Measurements from ENCODE around the gene B3GNT9.

B3GNT9 gene

DNA sequence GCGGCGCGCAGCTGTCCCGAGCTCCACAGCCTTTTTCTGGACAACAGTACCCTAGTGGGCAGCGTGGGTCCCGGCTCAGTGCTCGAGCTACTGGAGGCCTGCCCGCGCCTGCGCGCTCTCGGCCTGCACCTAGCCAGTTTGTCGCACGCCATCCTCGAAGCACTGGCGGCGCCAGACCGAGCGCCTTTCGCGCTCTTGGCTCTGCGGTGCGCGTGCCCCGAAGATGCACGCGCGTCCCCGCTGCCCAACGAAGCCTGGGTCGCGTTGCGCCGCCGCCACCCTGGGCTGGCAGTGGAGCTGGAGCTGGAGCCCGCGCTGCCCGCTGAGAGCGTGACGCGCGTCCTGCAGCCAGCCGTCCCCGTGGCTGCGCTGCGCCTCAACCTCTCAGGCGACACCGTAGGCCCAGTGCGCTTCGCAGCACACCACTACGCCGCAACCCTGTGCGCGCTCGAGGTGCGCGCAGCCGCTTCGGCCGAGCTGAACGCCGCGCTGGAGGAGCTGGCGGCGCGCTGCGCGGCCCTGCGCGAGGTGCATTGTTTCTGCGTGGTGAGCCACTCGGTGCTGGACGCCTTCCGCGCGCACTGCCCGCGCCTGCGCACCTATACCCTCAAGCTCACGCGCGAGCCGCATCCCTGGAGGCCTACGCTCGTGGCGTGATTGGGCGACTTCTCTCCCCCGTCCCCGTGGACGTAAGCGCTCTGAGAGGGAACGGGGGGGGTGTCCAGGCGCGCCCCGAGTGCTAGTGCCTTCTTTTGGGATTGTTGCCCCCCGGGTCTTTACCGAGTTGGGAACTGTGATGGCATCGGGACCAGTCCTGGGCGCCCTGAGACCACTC, 12.6 kb upstream of the B3GNT9 start:
- Histone ChIP-seq H3K4me1 (ENCODE audit: control insufficient read depth, insufficient read depth, low read length) (peaks cover 34% of the 10 kb centered on the region), H3K27me3 (ENCODE audit: control insufficient read depth, insufficient read depth, low read length) (peaks cover 18% of the 10 kb centered on the region), H3K9me3 (ENCODE audit: control insufficient read depth, low read length) (no peaks in the 10 kb centered on the region), H3K36me3 (ENCODE audit: control insufficient read depth, insufficient read depth, low read length) (peaks cover 4% of the 10 kb centered on the region), H3K9ac (ENCODE audit: low read length) (no peak overlapping the region), H3K4me3 (ENCODE audit: low read length) (no peak overlapping the region)

DNA sequence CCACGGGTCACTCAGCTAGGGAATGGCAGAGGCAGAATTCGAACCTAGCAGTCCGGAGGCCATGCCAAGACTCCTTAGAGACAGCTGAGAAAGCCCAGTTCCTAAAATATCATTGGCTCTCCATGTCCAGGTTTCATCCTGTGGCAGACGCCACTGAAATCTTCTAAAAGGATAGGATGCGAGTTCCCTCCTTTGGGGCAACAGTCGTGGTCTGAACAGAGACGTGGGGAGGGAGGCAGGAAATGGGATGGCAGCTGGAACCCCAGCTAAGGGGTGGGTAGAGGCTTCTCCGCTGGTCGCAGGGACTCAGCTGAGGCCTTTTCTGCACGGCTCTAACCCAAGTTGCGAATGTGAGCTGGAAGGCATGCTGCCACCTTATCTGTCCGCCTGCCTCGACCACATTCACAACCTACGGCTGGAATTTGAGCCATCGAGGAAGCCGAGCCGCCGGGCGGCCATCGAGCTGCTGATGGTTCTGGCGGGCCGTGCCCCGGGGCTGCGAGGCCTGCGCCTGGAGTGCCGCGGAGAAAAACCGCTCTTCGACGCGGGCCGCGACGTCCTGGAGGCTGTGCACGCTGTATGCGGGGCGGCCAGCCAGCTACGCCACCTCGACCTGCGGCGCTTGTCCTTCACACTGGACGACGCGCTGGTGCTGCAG, 11.8 kb upstream of the B3GNT9 start:
- peaks cover 4% of the 10 kb centered on the region for H3K36me3 ChIP-seq (ENCODE audit: control insufficient read depth, insufficient read depth, low read length)
- peaks cover 18% of the 10 kb centered on the region for H3K27me3 ChIP-seq (ENCODE audit: control insufficient read depth, insufficient read depth, low read length)
- no peak overlapping the region for H3K9ac ChIP-seq (ENCODE audit: low read length)
- no peak overlapping the region for H3K4me3 ChIP-seq (ENCODE audit: low read length)
- peaks cover 39% of the 10 kb centered on the region for H3K4me1 ChIP-seq (ENCODE audit: control insufficient read depth, insufficient read depth, low read length)
- no peaks in the 10 kb centered on the region for H3K9me3 ChIP-seq (ENCODE audit: control insufficient read depth, low read length)

DNA sequence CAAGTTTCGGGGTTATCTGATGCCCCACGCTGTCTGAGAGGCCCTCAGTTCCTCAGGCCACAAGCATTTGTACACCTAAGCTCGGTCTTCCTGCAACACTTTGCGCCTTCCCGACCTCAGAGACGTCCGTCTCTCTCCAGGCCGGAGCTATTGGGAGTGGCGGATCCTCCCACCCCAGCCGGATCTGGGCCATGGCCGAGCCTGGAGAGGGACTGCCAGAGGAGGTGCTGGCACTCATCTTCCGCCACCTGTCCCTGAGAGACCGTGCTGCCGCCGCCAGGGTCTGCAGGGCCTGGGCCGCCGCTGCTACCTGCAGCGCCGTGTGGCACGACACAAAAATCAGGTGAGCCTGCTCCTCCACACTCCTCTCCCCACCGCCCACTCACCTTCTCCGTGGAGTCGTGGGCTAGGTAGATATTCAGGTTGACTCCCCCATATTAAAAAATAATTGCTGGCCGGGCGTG, 10.8 kb upstream of the B3GNT9 start:
- Histone ChIP-seq H3K9ac (ENCODE audit: low read length) (no peak overlapping the region), H3K36me3 (ENCODE audit: control insufficient read depth, insufficient read depth, low read length) (peaks cover under 1% of the 10 kb centered on the region), H3K4me3 (ENCODE audit: low read length) (no peak overlapping the region), H3K9me3 (ENCODE audit: control insufficient read depth, low read length) (no peaks in the 10 kb centered on the region), H3K4me1 (ENCODE audit: control insufficient read depth, insufficient read depth, low read length) (peaks cover 49% of the 10 kb centered on the region), H3K27me3 (ENCODE audit: control insufficient read depth, insufficient read depth, low read length) (peaks cover 18% of the 10 kb centered on the region)

DNA sequence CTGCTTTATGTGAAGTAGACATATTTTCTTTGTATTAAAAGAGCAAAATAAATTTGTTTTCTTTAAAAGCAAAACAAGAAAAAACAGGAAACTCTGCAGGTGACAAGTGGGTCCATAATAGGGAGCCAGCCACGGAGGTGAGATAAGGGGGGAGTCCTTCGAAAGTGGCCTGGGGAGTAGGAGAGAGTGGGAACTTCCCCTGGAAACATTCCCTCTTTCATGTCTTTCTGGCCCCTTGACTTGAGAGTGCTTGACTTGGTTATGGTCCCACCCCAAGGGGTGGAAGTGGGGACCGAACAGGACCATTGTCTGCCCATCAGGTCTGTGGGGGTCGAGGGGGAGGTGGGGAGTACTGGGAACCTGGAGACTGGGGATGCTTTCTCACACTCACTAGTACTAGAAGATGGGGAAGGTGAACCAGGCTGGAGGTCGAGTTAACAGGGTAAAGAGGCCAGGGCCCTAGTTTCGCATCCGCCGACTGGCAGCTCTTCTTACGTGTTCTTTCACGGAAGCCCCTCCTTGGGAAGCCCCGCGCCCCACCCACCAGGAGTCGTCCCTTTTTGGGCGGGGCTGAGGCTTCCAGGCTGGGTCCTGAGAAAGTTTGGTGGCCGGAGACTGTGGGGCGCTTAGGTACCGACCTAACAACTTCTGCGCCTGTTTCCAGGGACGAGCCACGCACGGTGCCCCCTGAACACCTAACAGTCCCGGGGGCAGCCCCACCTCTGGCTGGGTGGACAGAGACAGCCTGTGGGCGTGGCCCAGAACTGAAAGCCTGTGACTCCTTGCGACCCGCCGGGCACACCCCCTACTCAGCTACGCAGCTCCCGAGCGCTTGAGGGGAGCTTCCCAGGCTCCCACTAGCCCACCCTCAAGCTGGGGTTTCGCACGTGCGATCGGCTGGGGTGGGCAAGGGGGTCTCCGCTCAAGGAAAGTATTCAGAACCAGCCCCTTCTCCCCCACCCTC, 8.1 kb upstream of the B3GNT9 start:
- H3K9me3 ChIP-seq (ENCODE audit: control insufficient read depth, low read length), result no peaks in the 10 kb centered on the region
- peak overlapping the region; percentile 99 for H3K9ac ChIP-seq (ENCODE audit: low read length)
- H3K4me3 ChIP-seq (ENCODE audit: low read length), result peak overlapping the region; percentile 86
- H3K4me1 ChIP-seq (ENCODE audit: control insufficient read depth, insufficient read depth, low read length), result peaks cover 47% of the 10 kb centered on the region
- H3K36me3 ChIP-seq (ENCODE audit: control insufficient read depth, insufficient read depth, low read length), result no peaks in the 10 kb centered on the region
- H3K27me3 ChIP-seq (ENCODE audit: control insufficient read depth, insufficient read depth, low read length), result peaks cover 7% of the 10 kb centered on the region

DNA sequence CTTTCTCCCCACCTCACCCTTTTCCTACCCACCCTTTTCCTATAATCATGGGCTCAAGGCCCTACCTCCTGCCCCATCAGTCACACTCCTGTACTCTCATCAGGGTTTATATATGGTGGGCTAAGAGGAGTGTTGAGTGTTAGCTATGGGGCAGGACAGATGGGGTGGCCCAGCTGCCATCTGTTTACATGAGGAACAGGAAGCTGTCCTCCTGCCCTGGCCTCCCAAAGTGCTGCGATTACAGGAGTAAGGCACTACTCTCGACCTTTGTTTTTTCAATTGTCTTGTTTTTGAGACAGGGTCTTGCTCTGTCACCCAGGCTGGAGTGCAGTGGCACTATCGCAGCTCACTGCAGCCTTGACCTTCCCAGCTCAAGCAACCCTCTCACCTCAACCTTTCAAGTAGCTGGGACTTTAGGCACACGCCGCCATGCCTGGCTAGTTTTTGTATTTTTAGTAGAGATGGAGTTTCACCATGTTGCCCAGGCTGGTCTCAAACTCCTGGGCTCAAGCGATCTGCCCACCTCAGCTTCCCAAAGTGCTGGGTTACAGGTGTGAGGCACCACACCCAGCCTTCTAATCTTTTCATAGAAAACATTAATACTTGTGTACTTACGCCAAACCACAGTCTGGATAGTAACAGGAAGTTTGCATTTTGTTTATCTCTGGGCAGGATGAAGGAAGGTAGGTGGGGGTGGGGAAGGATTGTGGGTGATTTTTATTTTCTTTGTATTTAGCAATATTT, 7.3 kb upstream of the B3GNT9 start:
- H3K9ac ChIP-seq (ENCODE audit: low read length), result peak overlapping the region; percentile 99
- no peaks in the 10 kb centered on the region for H3K27me3 ChIP-seq (ENCODE audit: control insufficient read depth, insufficient read depth, low read length)
- H3K4me1 ChIP-seq (ENCODE audit: control insufficient read depth, insufficient read depth, low read length), result peaks cover 44% of the 10 kb centered on the region
- peak overlapping the region; percentile 86 for H3K4me3 ChIP-seq (ENCODE audit: low read length)
- no peaks in the 10 kb centered on the region for H3K9me3 ChIP-seq (ENCODE audit: control insufficient read depth, low read length)
- no peaks in the 10 kb centered on the region for H3K36me3 ChIP-seq (ENCODE audit: control insufficient read depth, insufficient read depth, low read length)

DNA sequence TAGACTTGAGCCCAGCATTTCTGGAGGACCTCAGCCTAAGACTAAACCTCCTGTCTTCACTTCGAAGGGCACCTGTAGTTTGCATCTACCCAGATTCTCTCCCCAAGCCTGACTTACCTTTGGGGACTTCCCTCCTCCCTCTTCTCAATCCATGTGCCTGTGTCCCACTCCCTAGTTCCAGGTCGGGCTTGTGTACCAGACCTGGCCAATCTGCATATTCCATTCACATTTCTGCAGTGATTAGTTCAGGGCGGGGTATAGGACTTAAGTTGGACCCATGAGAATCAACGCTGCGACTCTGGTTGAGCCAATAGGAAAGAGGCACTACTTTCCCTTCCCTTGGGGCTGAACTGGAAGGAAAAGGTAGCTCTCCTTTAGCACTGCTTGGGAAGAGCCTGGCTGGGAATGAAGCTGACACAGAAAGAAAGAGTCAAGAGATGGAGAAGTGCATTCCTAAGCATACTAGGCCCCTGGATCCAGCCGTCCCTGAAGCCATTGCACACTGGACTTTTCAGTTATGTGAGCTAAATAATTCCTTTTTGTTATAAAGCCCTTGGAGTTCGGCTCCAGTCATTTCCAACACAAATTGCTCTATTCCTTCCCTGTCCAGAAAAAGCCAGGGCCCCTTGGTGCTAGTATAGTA, 6.4 kb upstream of the B3GNT9 start:
- Histone ChIP-seq H3K4me3 (ENCODE audit: low read length) (no peak overlapping the region), H3K4me1 (ENCODE audit: control insufficient read depth, insufficient read depth, low read length) (peaks cover 44% of the 10 kb centered on the region), H3K9ac (ENCODE audit: low read length) (no peak overlapping the region), H3K36me3 (ENCODE audit: control insufficient read depth, insufficient read depth, low read length) (no peaks in the 10 kb centered on the region), H3K9me3 (ENCODE audit: control insufficient read depth, low read length) (no peaks in the 10 kb centered on the region), H3K27me3 (ENCODE audit: control insufficient read depth, insufficient read depth, low read length) (no peaks in the 10 kb centered on the region)

DNA sequence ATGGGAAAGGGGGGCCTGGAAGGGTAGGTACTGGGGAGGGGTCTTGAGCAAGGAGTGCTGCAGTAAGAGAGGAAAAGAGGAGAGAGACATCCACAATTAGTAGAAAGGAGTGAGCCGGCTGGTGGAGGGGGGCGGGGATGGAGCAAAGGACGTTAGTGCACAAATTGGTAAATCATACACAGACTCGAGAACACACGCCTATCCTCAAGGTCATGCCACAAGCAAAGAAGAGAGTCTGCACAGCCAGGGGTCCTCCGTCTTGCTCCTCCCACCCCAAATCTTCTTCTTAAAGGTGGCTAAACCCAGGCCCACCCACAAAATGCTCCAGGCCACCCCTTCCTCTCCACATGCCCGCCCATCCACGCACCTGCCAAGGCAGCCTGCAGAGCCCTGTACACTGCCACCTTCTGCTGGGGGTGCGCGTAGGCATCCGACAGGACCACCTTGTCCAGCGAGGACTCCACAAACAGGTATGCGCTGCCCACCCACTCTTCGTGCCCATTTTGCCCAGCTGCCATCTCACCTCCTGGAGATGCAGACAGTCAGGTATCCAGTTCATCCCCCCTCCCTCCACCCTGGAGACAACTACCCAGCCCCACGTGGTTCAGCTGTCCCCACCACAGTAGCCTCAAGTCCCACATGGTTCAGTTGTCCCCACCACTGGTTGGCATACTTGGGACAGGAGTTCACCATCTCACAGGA, 5.5 kb upstream of the B3GNT9 start:
- Histone ChIP-seq H3K27me3 (ENCODE audit: control insufficient read depth, insufficient read depth, low read length) (no peaks in the 10 kb centered on the region), H3K4me3 (ENCODE audit: low read length) (no peak overlapping the region), H3K4me1 (ENCODE audit: control insufficient read depth, insufficient read depth, low read length) (peaks cover 43% of the 10 kb centered on the region), H3K9ac (ENCODE audit: low read length) (no peak overlapping the region), H3K36me3 (ENCODE audit: control insufficient read depth, insufficient read depth, low read length) (no peaks in the 10 kb centered on the region), H3K9me3 (ENCODE audit: control insufficient read depth, low read length) (no peaks in the 10 kb centered on the region)

DNA sequence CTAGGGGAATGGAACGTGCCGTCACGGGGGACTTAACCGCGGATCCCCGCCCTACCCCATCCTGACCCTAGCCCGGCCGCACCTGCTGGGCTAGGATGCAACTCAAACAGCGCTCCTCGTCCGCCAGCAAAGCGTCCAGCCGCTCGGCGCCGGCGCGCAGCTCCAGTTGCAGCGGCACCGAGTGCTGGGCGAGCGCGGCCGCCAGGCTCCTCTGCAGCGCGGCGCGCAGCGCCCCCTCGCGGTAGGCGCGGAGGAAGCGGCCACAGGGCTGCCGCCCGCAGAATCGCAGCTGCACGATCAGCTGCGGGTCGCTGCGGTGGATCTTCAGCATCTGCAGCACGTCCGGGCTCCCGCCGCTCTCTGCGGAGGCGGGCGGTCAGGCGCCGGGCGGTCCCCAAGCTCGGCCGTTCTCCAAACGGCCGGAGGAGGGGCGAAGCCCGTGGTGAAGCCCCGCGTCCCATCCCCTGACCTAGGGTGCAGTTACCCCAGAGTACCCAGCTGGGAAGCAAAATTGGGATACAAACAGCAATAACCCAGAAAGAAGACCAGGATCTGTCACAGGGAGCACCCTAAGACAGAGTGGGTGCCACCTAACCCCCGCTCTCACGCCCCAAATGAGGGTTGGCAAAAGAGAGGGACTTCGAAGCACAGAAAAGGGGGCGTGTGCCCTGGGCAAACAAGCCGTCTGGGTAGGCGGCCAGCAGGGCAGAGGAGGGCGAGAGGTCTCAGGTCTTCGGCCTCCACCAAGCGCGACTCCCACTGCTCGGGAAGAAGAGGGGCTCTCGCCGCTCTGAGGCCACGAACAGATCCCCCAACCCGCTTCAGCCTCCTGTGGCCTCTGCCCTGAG, 4.7 kb upstream of the B3GNT9 start:
- Histone ChIP-seq H3K9me3 (ENCODE audit: control insufficient read depth, low read length) (no peaks in the 10 kb centered on the region), H3K9ac (ENCODE audit: low read length) (peak overlapping the region; percentile 33), H3K4me1 (ENCODE audit: control insufficient read depth, insufficient read depth, low read length) (peaks cover 45% of the 10 kb centered on the region), H3K4me3 (ENCODE audit: low read length) (no peak overlapping the region), H3K27me3 (ENCODE audit: control insufficient read depth, insufficient read depth, low read length) (no peaks in the 10 kb centered on the region), H3K36me3 (ENCODE audit: control insufficient read depth, insufficient read depth, low read length) (no peaks in the 10 kb centered on the region)

DNA sequence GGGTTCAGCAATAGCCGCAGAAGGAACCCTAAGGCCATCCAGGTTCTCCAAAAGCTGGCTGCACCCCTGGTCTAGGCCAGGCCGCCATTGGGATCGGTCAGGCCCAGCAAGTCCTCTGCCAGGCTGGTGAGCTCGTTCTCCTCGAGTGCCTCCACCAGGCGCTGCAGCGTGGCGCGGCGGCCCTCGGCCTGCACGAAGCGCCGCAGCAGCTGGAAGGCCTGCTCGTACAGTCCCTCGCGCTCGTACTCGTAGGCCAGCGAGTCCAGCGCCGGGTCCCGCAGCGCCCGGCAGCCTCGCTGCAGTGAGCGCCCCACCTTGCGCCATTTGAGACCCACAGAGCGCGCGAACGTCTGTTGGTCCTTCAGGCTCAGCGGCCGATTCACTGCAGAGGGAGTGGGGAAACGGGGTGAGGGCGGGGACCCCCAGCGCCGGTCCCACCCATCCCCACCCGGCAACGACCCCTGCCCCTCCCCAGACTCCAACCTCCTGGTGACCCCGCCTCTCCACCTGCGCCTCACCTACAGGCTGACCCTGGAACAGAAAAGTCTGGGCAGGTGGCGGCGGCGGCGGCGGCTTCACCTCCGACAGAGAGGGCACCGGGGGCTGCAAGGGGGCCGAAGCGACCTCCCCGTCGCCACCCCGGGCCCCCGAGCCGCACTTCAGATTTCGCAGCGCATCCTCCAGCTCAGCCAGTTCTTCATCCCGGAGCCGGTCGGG, 3.9 kb upstream of the B3GNT9 start:
- H3K4me1 ChIP-seq (ENCODE audit: control insufficient read depth, insufficient read depth, low read length), result peaks cover 45% of the 10 kb centered on the region
- H3K4me3 ChIP-seq (ENCODE audit: low read length), result no peak overlapping the region
- no peaks in the 10 kb centered on the region for H3K36me3 ChIP-seq (ENCODE audit: control insufficient read depth, insufficient read depth, low read length)
- no peaks in the 10 kb centered on the region for H3K9me3 ChIP-seq (ENCODE audit: control insufficient read depth, low read length)
- no peak overlapping the region for H3K9ac ChIP-seq (ENCODE audit: low read length)
- H3K27me3 ChIP-seq (ENCODE audit: control insufficient read depth, insufficient read depth, low read length), result no peaks in the 10 kb centered on the region
